Colonic mucosa (tissue), 4 donors: Measurements from ENCODE around the gene SCUBE1. TPM values are rescaled to one million over a fixed set of nuclear protein-coding genes. Genes with fewer than 3 reads are reported as not detected.

Experiments used
- DNase-seq: peaks from one replicate; pipeline ENCODE4 v3.0.0-alpha.2; 2020
- H3K27ac ChIP-seq: fragments of 200-600 bp; one replicate; pipeline ENCODE4 v1.8.0; 2021
- H3K27me3 ChIP-seq: fragments of 200-600 bp; one replicate; pipeline ENCODE4 v1.8.0; 2021
- H3K36me3 ChIP-seq: fragments of 200-600 bp; one replicate; pipeline ENCODE4 v1.8.0; 2021
- H3K4me1 ChIP-seq: fragments of 200-600 bp; one replicate; pipeline ENCODE4 v1.8.0; 2021; ENCODE audit warnings: mild to moderate bottlenecking
- H3K4me3 ChIP-seq: fragments of 200-600 bp; one replicate; pipeline ENCODE4 v1.8.0; 2021
- H3K9ac ChIP-seq, 2 donors: one replicate each; pipeline ENCODE4 v1.7.0; 2013; ENCODE audit warnings: control low read depth in 2 of 2, low read depth in 2 of 2, low read length in 2 of 2
- H3K9me3 ChIP-seq: fragments of 200-600 bp; one replicate; pipeline ENCODE4 v1.8.0; 2021
- intact Hi-C: fragments of 100-400 bp; cut with DNase I; formaldehyde crosslinking; loops from one replicate; pipeline ENCODE4 v1.14.1; 2022
- total RNA-seq, 2 donors: library from RNA; stranded (reverse); fragmentation: NEBNext Ultra II Directional in 1 of 2; extraction: Animal tissue kit (Norgen Biotek cat#: 25700) in 1 of 2; gene quantifications; one replicate each; pipeline ENCODE4 v1.2.1, GENCODE V29; 2021
- TF ChIP-seq, protein P1 (sequence below): fragments of 200-600 bp; IDR thresholded peaks from one replicate; pipeline ENCODE4 v1.8.0; 2022; ENCODE audit warnings: antibody characterized with exemption, mild to moderate bottlenecking
- donor health status: healthy.
- donor health status: DM: no; HTN: no; CAD: no.
- donor health status: DM: no; HTN: no; CAD: no.

Gene SCUBE1
- total RNA-seq, 2 donors from 2014 or later: 1.7 to 5.6 TPM

DNA sequence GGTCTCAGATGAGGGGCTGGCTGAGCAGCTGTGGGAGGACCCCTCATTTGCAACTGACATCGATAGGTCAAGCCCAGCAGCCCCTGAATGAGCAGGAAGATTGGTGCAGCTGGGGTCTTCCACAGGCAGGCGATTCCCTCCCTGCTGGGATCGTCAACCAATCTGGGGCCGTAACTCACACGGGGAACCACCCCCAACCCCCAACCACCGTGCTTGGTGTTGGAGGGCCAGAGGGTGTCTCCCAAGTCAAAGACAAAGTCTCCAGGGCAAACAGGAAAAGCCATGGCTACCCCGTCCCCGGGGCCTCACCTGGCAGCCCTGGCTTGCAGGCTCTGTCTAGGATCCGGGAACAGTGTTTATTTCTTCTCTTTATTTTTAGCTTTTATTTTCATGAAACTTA, 26.9 kb upstream of the SCUBE1 start:
- no peak overlapping the region for H3K4me3 ChIP-seq
- no peaks in the 10 kb centered on the region for H3K4me1 ChIP-seq
- H3K27ac ChIP-seq: no peak overlapping the region
- H3K36me3 ChIP-seq: no peaks in the 10 kb centered on the region
- H3K9me3 ChIP-seq: no peaks in the 10 kb centered on the region
- H3K27me3 ChIP-seq: no peaks in the 10 kb centered on the region
- H3K9ac ChIP-seq: no peak overlapping the region
- TF ChIP-seq, protein P1, sequence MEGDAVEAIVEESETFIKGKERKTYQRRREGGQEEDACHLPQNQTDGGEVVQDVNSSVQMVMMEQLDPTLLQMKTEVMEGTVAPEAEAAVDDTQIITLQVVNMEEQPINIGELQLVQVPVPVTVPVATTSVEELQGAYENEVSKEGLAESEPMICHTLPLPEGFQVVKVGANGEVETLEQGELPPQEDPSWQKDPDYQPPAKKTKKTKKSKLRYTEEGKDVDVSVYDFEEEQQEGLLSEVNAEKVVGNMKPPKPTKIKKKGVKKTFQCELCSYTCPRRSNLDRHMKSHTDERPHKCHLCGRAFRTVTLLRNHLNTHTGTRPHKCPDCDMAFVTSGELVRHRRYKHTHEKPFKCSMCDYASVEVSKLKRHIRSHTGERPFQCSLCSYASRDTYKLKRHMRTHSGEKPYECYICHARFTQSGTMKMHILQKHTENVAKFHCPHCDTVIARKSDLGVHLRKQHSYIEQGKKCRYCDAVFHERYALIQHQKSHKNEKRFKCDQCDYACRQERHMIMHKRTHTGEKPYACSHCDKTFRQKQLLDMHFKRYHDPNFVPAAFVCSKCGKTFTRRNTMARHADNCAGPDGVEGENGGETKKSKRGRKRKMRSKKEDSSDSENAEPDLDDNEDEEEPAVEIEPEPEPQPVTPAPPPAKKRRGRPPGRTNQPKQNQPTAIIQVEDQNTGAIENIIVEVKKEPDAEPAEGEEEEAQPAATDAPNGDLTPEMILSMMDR: no peak
- intact Hi-C loops: no loop called here
- DNase-seq: no peak

GRCh38 chr22:43365715-43366440, 22.7 kb upstream of the SCUBE1 start:
- no peak overlapping the region for H3K4me3 ChIP-seq
- no peaks in the 10 kb centered on the region for H3K36me3 ChIP-seq
- no peaks in the 10 kb centered on the region for H3K4me1 ChIP-seq
- DNase-seq: no peak
- H3K27ac ChIP-seq: no peak overlapping the region
- H3K9ac ChIP-seq: no peak overlapping the region
- H3K27me3 ChIP-seq: no peaks in the 10 kb centered on the region
- intact Hi-C loops: no loop called here
- no peaks in the 10 kb centered on the region for H3K9me3 ChIP-seq
- TF ChIP-seq, protein P1: no peak

- H3K9ac ChIP-seq: no peak overlapping the region
- TF ChIP-seq, protein P1: no peak
- no peak overlapping the region for H3K27ac ChIP-seq
- no peaks in the 10 kb centered on the region for H3K4me1 ChIP-seq
- no peak for DNase-seq
- no peaks in the 10 kb centered on the region for H3K27me3 ChIP-seq
- no peaks in the 10 kb centered on the region for H3K9me3 ChIP-seq
- H3K36me3 ChIP-seq: no peaks in the 10 kb centered on the region
- H3K4me3 ChIP-seq: no peak overlapping the region
- intact Hi-C loops: no loop called here
These were observed 20.9 kb upstream of the SCUBE1 start for GRCh38 chr22:43364169-43364435.

GRCh38 chr22:43363315-43364168, 20.4 kb upstream of the SCUBE1 start:
- Histone ChIP-seq H3K27ac (no peak overlapping the region), H3K27me3 (no peaks in the 10 kb centered on the region), H3K36me3 (no peaks in the 10 kb centered on the region), H3K4me1 (no peaks in the 10 kb centered on the region), H3K4me3 (no peak overlapping the region), H3K9ac (no peak overlapping the region), H3K9me3 (no peaks in the 10 kb centered on the region)
- DNase-seq: no peak
- TF ChIP-seq, protein P1: no peak
- intact Hi-C loops: no loop called here

DNA sequence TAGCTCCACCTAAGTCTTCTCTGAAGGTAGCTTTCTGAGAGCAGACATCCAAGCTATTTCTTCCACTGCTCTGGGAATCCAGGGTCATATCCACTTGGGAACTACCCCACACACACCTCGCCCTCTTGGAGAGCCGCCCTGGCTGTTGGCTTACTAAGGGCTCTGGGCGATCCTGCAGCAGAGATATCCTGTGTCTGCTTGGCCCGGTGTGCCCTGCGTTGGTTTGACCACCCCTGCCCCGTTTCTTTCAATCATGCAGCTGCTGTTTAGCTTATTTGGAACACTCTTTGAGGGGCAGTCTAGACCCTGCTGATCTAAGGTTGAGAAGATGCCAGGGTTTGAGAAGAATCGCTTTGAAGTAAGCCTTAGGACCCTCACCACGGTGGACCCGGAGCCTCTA, 17.4 kb upstream of the SCUBE1 start:
- Histone ChIP-seq H3K27me3 (no peaks in the 10 kb centered on the region), H3K4me1 (no peaks in the 10 kb centered on the region), H3K9ac (no peak overlapping the region), H3K4me3 (no peak overlapping the region), H3K27ac (no peak overlapping the region), H3K9me3 (no peaks in the 10 kb centered on the region), H3K36me3 (no peaks in the 10 kb centered on the region)
- intact Hi-C loops: no loop called here
- TF ChIP-seq, protein P1: no peak
- no peak for DNase-seq
